Liver (tissue), 3 donors: Measurements from ENCODE around the gene UBAP2.
"Not testable (repeated sequence)": the region's sequence is repeated elsewhere in the genome, so short reads cannot be mapped to it uniquely, and the experiment has no call there.

Source experiments
- CTCF ChIP-seq: fragments of 150-350 bp; IDR thresholded peaks from 2 replicates; pipeline ENCODE4 v1.5.1; 2017; ENCODE audit warnings: improper control_type of control experiment, low read depth, low read length; ENCODE audit not compliant: missing input control
- EGR1 ChIP-seq, 2 donors: IDR thresholded peaks; 2 replicates each; pipeline ENCODE4 v1.6.1; 2016 to 2018; ENCODE audit warnings: antibody characterized with exemption in 2 of 2, low read depth in 2 of 2
- FOXA1 ChIP-seq: IDR thresholded peaks from 2 replicates; pipeline ENCODE4 v1.6.1; 2016; ENCODE audit warnings: antibody characterized with exemption
- MAX ChIP-seq: IDR thresholded peaks from 2 replicates; pipeline ENCODE4 v1.6.1; 2016; ENCODE audit warnings: antibody characterized with exemption
- TAF1 ChIP-seq: conservative IDR thresholded peaks from 2 replicates; pipeline ENCODE4 v1.6.1; 2016; ENCODE audit warnings: antibody characterized with exemption, mild to moderate bottlenecking
- YY1 ChIP-seq: IDR thresholded peaks from 2 replicates; pipeline ENCODE4 v1.6.1; 2016; ENCODE audit warnings: antibody characterized with exemption, mild to moderate bottlenecking
- donor health status: healthy.
- donor health status: healthy.

- not testable (repeated sequence) for TF ChIP-seq TAF1; CTCF; FOXA1; YY1; MAX; EGR1 (IDR thresholded peaks at IDR 0.05; ENCODE audit: low read depth in 2 of 2)
Observed at GRCh38 chr9:33962468-33962867, 86.2 kb downstream of the UBAP2 start.
